ENCODE results near the gene EZH2.

DNA sequence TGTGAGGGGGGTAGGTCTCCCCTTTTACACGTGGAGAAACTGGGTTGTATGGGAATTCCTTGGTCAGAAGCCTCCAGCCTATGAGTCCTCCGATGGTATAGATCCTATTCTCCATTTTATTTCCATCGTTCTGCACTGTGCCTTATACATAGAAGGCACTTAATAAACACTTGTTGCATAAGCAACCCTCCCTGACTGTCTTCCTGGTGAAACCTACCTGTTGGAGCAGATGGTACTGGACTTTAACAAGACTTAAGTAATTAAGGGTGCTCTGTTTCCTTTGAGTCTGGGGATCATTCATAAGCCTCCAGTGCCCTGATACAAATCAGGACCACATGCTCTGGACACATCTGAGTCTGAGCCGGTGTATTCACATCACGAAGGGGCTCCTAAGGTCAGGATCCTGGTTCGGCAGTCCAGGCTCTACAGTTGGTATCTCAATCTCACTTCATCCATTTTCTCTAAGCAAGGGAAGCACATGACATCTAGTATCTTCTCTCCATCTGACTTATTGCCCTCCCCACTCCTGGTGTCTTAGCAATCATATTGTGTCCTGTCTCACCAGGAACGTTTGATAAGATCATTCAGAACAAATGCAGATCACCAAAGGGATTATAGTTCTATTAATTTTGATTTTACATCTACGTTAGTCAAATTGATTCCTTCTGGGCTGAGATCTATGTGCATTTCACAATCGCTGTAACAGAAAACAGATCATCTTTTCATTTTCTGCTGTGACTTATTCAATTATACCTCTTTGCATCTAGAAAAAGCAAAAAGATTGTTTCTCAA is 22.8 kb upstream of the EZH2 start:
- TF ChIP-seq SIN3A (IDR thresholded peaks at IDR 0.05; ENCODE audit: borderline replicate concordance, insufficient read depth, low read length) (no peak), POLR2AphosphoS5 (IDR thresholded peaks at IDR 0.05; ENCODE audit: low read depth, low read length) (no peak), TAF1 (IDR thresholded peaks at IDR 0.05; ENCODE audit: borderline replicate concordance, insufficient read depth, low read length) (no peak)
